Inflammatory macrophage (primary cell): ENCODE data around the gene KIF21B.

Source experiments
- DNase-seq, 2 donors: peaks; one replicate each; pipeline ENCODE4 v3.0.0-alpha.2; 2020 to 2022

The KIF21B gene

GRCh38 chr1:201048521-201048920 lies 25.0 kb upstream of the KIF21B start:
- DNase-seq: no peak

- no peak for DNase-seq
Observed at GRCh38 chr1:201044119-201044518, 20.6 kb upstream of the KIF21B start.

GRCh38 chr1:201042779-201043461 lies 19.4 kb upstream of the KIF21B start:
- DNase-seq: peak; percentile 71 to 73

- no peak for DNase-seq
Observed at GRCh38 chr1:201041011-201041410, 17.5 kb upstream of the KIF21B start.

- DNase-seq: no peak
Observed at GRCh38 chr1:201039876-201040275, 16.4 kb upstream of the KIF21B start.

GRCh38 chr1:201039418-201039817 lies 15.9 kb upstream of the KIF21B start:
- no peak for DNase-seq

- no peak for DNase-seq
Observed at GRCh38 chr1:201038186-201038876, 14.8 kb upstream of the KIF21B start.

- DNase-seq: no peak
Observed at GRCh38 chr1:201036188-201036842, 12.8 kb upstream of the KIF21B start.

GRCh38 chr1:201034671-201035070 lies 11.2 kb upstream of the KIF21B start:
- no peak for DNase-seq

GRCh38 chr1:201032408-201032807 lies 8.9 kb upstream of the KIF21B start:
- DNase-seq: no peak

GRCh38 chr1:201028461-201028889 lies 5.0 kb upstream of the KIF21B start:
- DNase-seq: peak; percentile 67 to 81

GRCh38 chr1:201026836-201027235 lies 3.3 kb upstream of the KIF21B start:
- DNase-seq: peak; percentile 48 to 55

- no peak for DNase-seq
Observed at GRCh38 chr1:201026234-201026633, 2.7 kb upstream of the KIF21B start.

GRCh38 chr1:201025571-201026002 lies 2.1 kb upstream of the KIF21B start:
- DNase-seq: peak; percentile 13 to 35

- DNase-seq: no peak
Observed at GRCh38 chr1:201024625-201024998, 1.1 kb upstream of the KIF21B start.

GRCh38 chr1:201023920-201024624 lies 558 bp upstream of the KIF21B start:
- DNase-seq: no peak

- peak; percentile 42 to 69 for DNase-seq
Observed at GRCh38 chr1:201022820-201023516, 546 bp downstream of the KIF21B start.

- DNase-seq: no peak
Observed at GRCh38 chr1:201022493-201022819, 1.1 kb downstream of the KIF21B start.

GRCh38 chr1:201021630-201022492 lies 1.7 kb downstream of the KIF21B start:
- no peak for DNase-seq

- peak in 1 of 2 donors; percentile 9 for DNase-seq
Observed at GRCh38 chr1:201020721-201021629, 2.5 kb downstream of the KIF21B start.
